ENCODE results near the gene C6orf15.

DNA sequence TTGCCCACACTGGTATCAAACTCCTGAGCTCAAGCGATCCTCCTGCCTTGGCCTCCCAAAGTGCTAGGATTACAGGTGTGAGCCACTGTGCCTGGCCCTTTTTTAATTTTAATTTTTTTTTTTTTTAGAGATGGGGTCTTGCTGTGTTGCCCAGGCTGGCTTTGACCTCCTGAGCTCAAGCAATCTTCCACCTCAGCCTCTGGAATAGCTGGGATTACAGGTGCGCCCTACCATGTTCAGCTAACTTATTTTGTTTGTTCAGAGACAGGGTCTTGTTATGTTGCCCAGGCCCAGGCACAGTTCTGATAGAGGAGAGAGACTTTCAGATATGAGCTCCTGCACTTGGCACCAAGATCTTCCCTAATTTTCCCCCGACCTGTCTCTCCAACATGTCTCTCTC lies 18.4 kb upstream of the C6orf15 start:
- TF ChIP-seq POLR2A (IDR thresholded peaks at IDR 0.05; ENCODE audit: low read depth, low read length) (no peak), TAF1 (IDR thresholded peaks at IDR 0.05; ENCODE audit: borderline replicate concordance, low read depth, low read length) (no peak), POLR2AphosphoS5 (IDR thresholded peaks at IDR 0.05; ENCODE audit: low read depth, low read length) (no peak)

Measured in GM12892 (cell line).